ENCODE measurements around the gene SEMA5A. TPM values are rescaled to one million over a fixed set of nuclear protein-coding genes. Genes with fewer than 3 reads are reported as not detected.
A peak's percentile ranks its signal among the peaks of the same experiment; 100 is the strongest.

Gene SEMA5A
- total RNA-seq, 3 donors from 2014 or later, result 3.0 to 35.4 (median 25.9) TPM

DNA sequence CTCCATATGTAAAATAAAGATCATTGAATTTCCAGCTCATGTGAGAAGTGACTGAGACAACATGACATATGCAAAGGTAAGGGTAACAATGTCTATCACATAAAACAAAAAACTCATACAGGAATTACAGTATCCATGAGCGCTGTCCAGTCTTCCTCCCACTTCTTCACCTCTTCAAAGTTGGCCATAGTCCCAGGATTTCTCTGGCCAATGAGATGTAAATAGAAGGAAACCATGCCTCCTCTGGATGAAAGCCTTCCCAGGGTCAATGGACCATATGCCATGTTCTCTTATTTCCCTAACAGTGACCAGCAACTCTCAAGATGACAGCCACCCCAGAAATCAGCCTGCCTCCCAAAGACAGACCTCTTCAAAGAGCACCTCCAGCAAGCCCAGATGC, 75.5 kb downstream of the SEMA5A start:
- no peak overlapping the region for H3K27ac ChIP-seq
- H3K27me3 ChIP-seq, result no peaks in the 10 kb centered on the region
- H3K4me1 ChIP-seq, result no peaks in the 10 kb centered on the region
- no peak for DNase-seq (ENCODE audit: low spot score in 2 of 2)
- H3K9me3 ChIP-seq, result no peaks in the 10 kb centered on the region
- TF ChIP-seq POLR2AphosphoS5 (IDR thresholded peaks at IDR 0.05) (no peak), POLR2A (IDR thresholded peaks at IDR 0.05) (no peak)
- TF ChIP-seq, protein P1, sequence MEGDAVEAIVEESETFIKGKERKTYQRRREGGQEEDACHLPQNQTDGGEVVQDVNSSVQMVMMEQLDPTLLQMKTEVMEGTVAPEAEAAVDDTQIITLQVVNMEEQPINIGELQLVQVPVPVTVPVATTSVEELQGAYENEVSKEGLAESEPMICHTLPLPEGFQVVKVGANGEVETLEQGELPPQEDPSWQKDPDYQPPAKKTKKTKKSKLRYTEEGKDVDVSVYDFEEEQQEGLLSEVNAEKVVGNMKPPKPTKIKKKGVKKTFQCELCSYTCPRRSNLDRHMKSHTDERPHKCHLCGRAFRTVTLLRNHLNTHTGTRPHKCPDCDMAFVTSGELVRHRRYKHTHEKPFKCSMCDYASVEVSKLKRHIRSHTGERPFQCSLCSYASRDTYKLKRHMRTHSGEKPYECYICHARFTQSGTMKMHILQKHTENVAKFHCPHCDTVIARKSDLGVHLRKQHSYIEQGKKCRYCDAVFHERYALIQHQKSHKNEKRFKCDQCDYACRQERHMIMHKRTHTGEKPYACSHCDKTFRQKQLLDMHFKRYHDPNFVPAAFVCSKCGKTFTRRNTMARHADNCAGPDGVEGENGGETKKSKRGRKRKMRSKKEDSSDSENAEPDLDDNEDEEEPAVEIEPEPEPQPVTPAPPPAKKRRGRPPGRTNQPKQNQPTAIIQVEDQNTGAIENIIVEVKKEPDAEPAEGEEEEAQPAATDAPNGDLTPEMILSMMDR (IDR thresholded peaks at IDR 0.05), result no peak
- intact Hi-C loops (cut with DNase I; ENCODE audit: low total_unique reads), result no loop called here
- no peaks in the 10 kb centered on the region for H3K36me3 ChIP-seq
- H3K4me3 ChIP-seq, result no peak overlapping the region

- Histone ChIP-seq H3K36me3 (no peaks in the 10 kb centered on the region), H3K4me1 (no peaks in the 10 kb centered on the region), H3K9me3 (no peaks in the 10 kb centered on the region), H3K27ac (peak overlapping the region; percentile 60 to 80), H3K27me3 (no peaks in the 10 kb centered on the region), H3K4me3 (no peak overlapping the region)
- DNase-seq (ENCODE audit: low spot score in 2 of 2), result no peak
- TF ChIP-seq POLR2A (IDR thresholded peaks at IDR 0.05) (no peak), POLR2AphosphoS5 (IDR thresholded peaks at IDR 0.05) (no peak)
- TF ChIP-seq, protein P1 (IDR thresholded peaks at IDR 0.05), result no peak
- intact Hi-C loops (cut with DNase I; ENCODE audit: low total_unique reads), result no loop called here
These were observed 77.9 kb downstream of the SEMA5A start for GRCh38 chr5:9468060-9468388.

GRCh38 chr5:9467199-9468059, 78.4 kb downstream of the SEMA5A start:
- H3K9me3 ChIP-seq, result no peaks in the 10 kb centered on the region
- TF ChIP-seq, protein P1 (IDR thresholded peaks at IDR 0.05), result no peak
- TF ChIP-seq POLR2AphosphoS5 (IDR thresholded peaks at IDR 0.05), result no peak
- TF ChIP-seq POLR2A (IDR thresholded peaks at IDR 0.05), result no peak
- intact Hi-C loops (cut with DNase I; ENCODE audit: low total_unique reads), result no loop called here
- no peaks in the 10 kb centered on the region for H3K36me3 ChIP-seq
- H3K4me3 ChIP-seq, result no peak overlapping the region
- no peaks in the 10 kb centered on the region for H3K4me1 ChIP-seq
- no peaks in the 10 kb centered on the region for H3K27me3 ChIP-seq
- peak in 1 of 2 donors; percentile 86 for DNase-seq (ENCODE audit: low spot score in 2 of 2)
- H3K27ac ChIP-seq, result peak overlapping the region; percentile 60 to 80

DNA sequence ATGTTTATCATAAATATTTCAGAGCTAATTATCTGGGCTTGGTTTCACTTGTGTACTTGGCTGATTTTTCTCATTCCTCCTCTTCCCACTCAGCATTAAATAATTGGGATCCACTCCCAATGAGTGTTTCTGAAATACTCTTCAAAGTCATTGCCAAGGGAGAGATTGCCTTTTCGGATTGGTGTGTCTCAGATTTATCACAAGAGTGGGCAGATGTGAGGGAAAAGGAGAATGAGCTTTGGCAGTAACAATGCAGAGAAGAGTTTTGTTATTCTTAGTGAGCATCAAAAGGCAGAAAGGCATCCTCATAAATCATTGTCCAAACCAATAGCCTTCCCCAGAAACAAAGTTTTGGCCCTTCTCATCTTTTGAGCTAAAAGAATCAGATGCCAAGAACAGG, 79.2 kb downstream of the SEMA5A start:
- Histone ChIP-seq H3K4me3 (no peak overlapping the region), H3K4me1 (no peaks in the 10 kb centered on the region), H3K36me3 (no peaks in the 10 kb centered on the region), H3K27me3 (no peaks in the 10 kb centered on the region), H3K9me3 (no peaks in the 10 kb centered on the region), H3K27ac (peak overlapping the region; percentile 60 to 80)
- intact Hi-C loops (cut with DNase I; ENCODE audit: low total_unique reads), result no loop called here
- no peak for TF ChIP-seq POLR2A (IDR thresholded peaks at IDR 0.05)
- TF ChIP-seq, protein P1 (IDR thresholded peaks at IDR 0.05), result no peak
- TF ChIP-seq POLR2AphosphoS5 (IDR thresholded peaks at IDR 0.05), result no peak
- no peak for DNase-seq (ENCODE audit: low spot score in 2 of 2)

- Histone ChIP-seq H3K27me3 (no peaks in the 10 kb centered on the region), H3K4me1 (no peaks in the 10 kb centered on the region), H3K36me3 (no peaks in the 10 kb centered on the region), H3K4me3 (no peak overlapping the region), H3K9me3 (peaks cover 0 to under 1% of the 10 kb centered on the region in 2 donors), H3K27ac (no peak overlapping the region)
- intact Hi-C loops (cut with DNase I; ENCODE audit: low total_unique reads), result no loop called here
- no peak for DNase-seq (ENCODE audit: low spot score in 2 of 2)
- TF ChIP-seq, protein P1 (IDR thresholded peaks at IDR 0.05), result no peak
- TF ChIP-seq POLR2A (IDR thresholded peaks at IDR 0.05), result no peak
These were observed 81.4 kb downstream of the SEMA5A start for GRCh38 chr5:9464478-9464877.

All from breast epithelium (tissue), 4 donors.